Glutamatergic neuron (in vitro differentiated cells): ENCODE results near the gene MEPE. TPM values are rescaled to one million over a fixed set of nuclear protein-coding genes. Genes with fewer than 3 reads are reported as not detected.

Source experiments
- DNase-seq: peaks from one replicate; pipeline ENCODE4 v3.0.0; 2022
- H3K27ac Mint-ChIP-seq: one replicate; pipeline ENCODE4 v1.8.0; 2020; ENCODE audit warnings: mild to moderate bottlenecking, mixed read lengths, inconsistent platforms; ENCODE audit not compliant: unreplicated experiment
- H3K27me3 Mint-ChIP-seq: one replicate; pipeline ENCODE4 v1.8.0; 2020; ENCODE audit warnings: mild to moderate bottlenecking, moderate library complexity, mixed read lengths, inconsistent platforms; ENCODE audit not compliant: unreplicated experiment
- H3K36me3 Mint-ChIP-seq: one replicate; pipeline ENCODE4 v1.8.0; 2020; ENCODE audit warnings: mild to moderate bottlenecking, mixed read lengths, inconsistent platforms; ENCODE audit not compliant: unreplicated experiment
- H3K4me1 Mint-ChIP-seq: one replicate; pipeline ENCODE4 v1.8.0; 2020; ENCODE audit warnings: mild to moderate bottlenecking, low read depth, mixed read lengths, inconsistent platforms; ENCODE audit not compliant: unreplicated experiment
- H3K4me3 Mint-ChIP-seq: one replicate; pipeline ENCODE4 v1.8.0; 2020; ENCODE audit warnings: mild to moderate bottlenecking, mixed read lengths, inconsistent platforms; ENCODE audit not compliant: unreplicated experiment
- H3K9me3 Mint-ChIP-seq: one replicate; pipeline ENCODE4 v1.8.0; 2020; ENCODE audit warnings: mild to moderate bottlenecking, moderate library complexity, mixed read lengths, inconsistent platforms; ENCODE audit not compliant: unreplicated experiment
- CTCF ChIP-seq: fragments of 200-600 bp; sonication (generic); IDR thresholded peaks from one replicate; pipeline ENCODE4 v1.5.0; 2021; ENCODE audit not compliant: partially characterized antibody, unreplicated experiment
- total RNA-seq: library from RNA; stranded (reverse); fragmentation: NEBNext Ultra II Directional; extraction: Animal tissue kit (Norgen Biotek cat#: 25700); gene quantifications from one replicate; pipeline ENCODE4 v1.2.1, GENCODE V29; 2021; ENCODE audit not compliant: unreplicated experiment

Gene MEPE
- total RNA-seq, 1 donor from 2014 or later, result not detected

GRCh38 chr4:87807402-87807801 is 25.4 kb upstream of the MEPE start:
- peaks cover 2% of the 10 kb centered on the region for H3K27me3 Mint-ChIP-seq
- no peak for TF ChIP-seq CTCF
- no peak overlapping the region for H3K27ac Mint-ChIP-seq

GRCh38 chr4:87811977-87812376 is 20.8 kb upstream of the MEPE start:
- Mint-ChIP-seq H3K4me1 (no peaks in the 10 kb centered on the region), H3K36me3 (no peaks in the 10 kb centered on the region), H3K27me3 (no peaks in the 10 kb centered on the region), H3K9me3 (no peaks in the 10 kb centered on the region), H3K27ac (no peak overlapping the region), H3K4me3 (no peak overlapping the region)
- no peak for DNase-seq
- TF ChIP-seq CTCF, result no peak

More at GRCh38 chr4:87807402-87807801, 25.4 kb upstream of the MEPE start:
- DNase-seq, result no peak
- Mint-ChIP-seq H3K36me3 (no peaks in the 10 kb centered on the region), H3K4me1 (no peaks in the 10 kb centered on the region), H3K9me3 (no peaks in the 10 kb centered on the region), H3K4me3 (no peak overlapping the region)

- no peak for DNase-seq
Measured at GRCh38 chr4:87819281-87819919, 13.4 kb upstream of the MEPE start.

GRCh38 chr4:87823200-87823599 is 9.6 kb upstream of the MEPE start:
- H3K27ac Mint-ChIP-seq, result no peak overlapping the region
- peaks cover 6% of the 10 kb centered on the region for H3K9me3 Mint-ChIP-seq
- no peak for DNase-seq
- H3K4me3 Mint-ChIP-seq, result no peak overlapping the region
- no peak for TF ChIP-seq CTCF
- H3K27me3 Mint-ChIP-seq, result no peaks in the 10 kb centered on the region
- no peaks in the 10 kb centered on the region for H3K36me3 Mint-ChIP-seq
- H3K4me1 Mint-ChIP-seq, result no peaks in the 10 kb centered on the region

More at GRCh38 chr4:87819281-87819919, 13.4 kb upstream of the MEPE start:
- no peaks in the 10 kb centered on the region for H3K27me3 Mint-ChIP-seq
- TF ChIP-seq CTCF, result no peak
- H3K36me3 Mint-ChIP-seq, result no peaks in the 10 kb centered on the region
- H3K9me3 Mint-ChIP-seq, result peaks cover 6% of the 10 kb centered on the region
- no peak overlapping the region for H3K27ac Mint-ChIP-seq
- no peaks in the 10 kb centered on the region for H3K4me1 Mint-ChIP-seq
- H3K4me3 Mint-ChIP-seq, result no peak overlapping the region

- no peak for DNase-seq
- Mint-ChIP-seq H3K27me3 (no peaks in the 10 kb centered on the region), H3K4me3 (no peak overlapping the region), H3K4me1 (no peaks in the 10 kb centered on the region), H3K9me3 (peaks cover 5% of the 10 kb centered on the region), H3K36me3 (no peaks in the 10 kb centered on the region), H3K27ac (no peak overlapping the region)
- no peak for TF ChIP-seq CTCF
Measured at GRCh38 chr4:87823724-87824123, 9.0 kb upstream of the MEPE start.
